Neural cell (in vitro differentiated cells): ENCODE data around the gene PDPK1. TPM values are rescaled to one million over a fixed set of nuclear protein-coding genes. Genes with fewer than 3 reads are reported as not detected.

Source experiments
- H2AFZ ChIP-seq: fragments of 200-600, 300-800 bp; sonication (generic), shearing (Covaris generic); 2 replicates; pipeline ENCODE4 v1.6.0; 2014; ENCODE audit warnings: low read depth, mild to moderate bottlenecking, antibody characterized with exemption, low read length, moderate library complexity
- H3F3A ChIP-seq: fragments of 200-600 bp; shearing (Covaris generic); 2 replicates; pipeline ENCODE4 v1.6.1; 2016; ENCODE audit warnings: mild to moderate bottlenecking, moderate library complexity, mixed read lengths, antibody characterized with exemption, low read length; ENCODE audit not compliant: insufficient read depth, poor library complexity, severe bottlenecking
- H3K27ac ChIP-seq: fragments of 200-600, 300-800 bp; sonication (generic), shearing (Covaris generic); 2 replicates; pipeline ENCODE4 v1.5.1; 2014; ENCODE audit warnings: mild to moderate bottlenecking, low read length, moderate library complexity
- H3K27me3 ChIP-seq: fragments of 300-800, 200-600 bp; sonication (generic), shearing (Covaris generic); 2 replicates; pipeline ENCODE4 v1.6.0; 2014; ENCODE audit warnings: mild to moderate bottlenecking, low read depth, low read length, moderate library complexity; ENCODE audit not compliant: insufficient read depth
- H3K36me3 ChIP-seq: fragments of 300-800, 200-600 bp; sonication (generic), shearing (Covaris generic); 2 replicates; pipeline ENCODE4 v1.5.1; 2014; ENCODE audit warnings: mild to moderate bottlenecking, antibody characterized with exemption, low read length, moderate library complexity; ENCODE audit not compliant: insufficient read depth
- H3K4me2 ChIP-seq: fragments of 300-800, 200-600 bp; sonication (generic), shearing (Covaris generic); 2 replicates; pipeline ENCODE4 v1.6.0; 2014; ENCODE audit warnings: mild to moderate bottlenecking, low read length
- H3K4me3 ChIP-seq: fragments of 300-800, 200-600 bp; sonication (generic), shearing (Covaris generic); 2 replicates; pipeline ENCODE4 v1.5.1; 2014; ENCODE audit warnings: mild to moderate bottlenecking, low read length, moderate library complexity
- H3K79me2 ChIP-seq: fragments of 200-600 bp; shearing (Covaris generic); replicated peaks from 2 replicates; pipeline ENCODE4 v1.6.0; 2014; ENCODE audit warnings: mild to moderate bottlenecking, low read length, moderate library complexity; ENCODE audit not compliant: insufficient read depth
- H3K9ac ChIP-seq: fragments of 300-800, 200-600 bp; sonication (generic), shearing (Covaris generic); 2 replicates; pipeline ENCODE4 v1.6.1; 2016; ENCODE audit warnings: mild to moderate bottlenecking, low read length, mixed read lengths
- H3K9me2 ChIP-seq: fragments of 200-600 bp; shearing (Covaris generic); 2 replicates; pipeline ENCODE4 v1.6.1; 2016; ENCODE audit warnings: mild to moderate bottlenecking, low read length, mixed read lengths; ENCODE audit not compliant: insufficient read depth
- H3K9me3 ChIP-seq: fragments of 200-600, 300-800 bp; sonication (generic), shearing (Covaris generic); 2 replicates; pipeline ENCODE4 v1.6.1; 2016; ENCODE audit warnings: mild to moderate bottlenecking, mixed run types, low read length, moderate library complexity, mixed read lengths
- H4K20me1 ChIP-seq: fragments of 200-600 bp; shearing (Covaris generic); 2 replicates; pipeline ENCODE4 v1.6.1; 2016; ENCODE audit warnings: mild to moderate bottlenecking, mixed run types; ENCODE audit not compliant: insufficient read depth
- EP300 ChIP-seq: fragments of 450-650 bp; conservative IDR thresholded peaks from 2 replicates; pipeline ENCODE4 v1.6.1; 2014; ENCODE audit warnings: antibody characterized with exemption, mild to moderate bottlenecking, moderate library complexity; ENCODE audit not compliant: poor library complexity, severe bottlenecking
- EZH2 ChIP-seq: fragments of 200-600, 300-800 bp; shearing (Covaris generic), sonication (generic); IDR thresholded peaks from 2 replicates; pipeline ENCODE4 v1.6.1; 2014; ENCODE audit warnings: antibody characterized with exemption, low read length, borderline replicate concordance, mild to moderate bottlenecking; ENCODE audit not compliant: insufficient read depth, poor library complexity, severe bottlenecking
- MXI1 ChIP-seq: fragments of 450-650 bp; conservative IDR thresholded peaks from 2 replicates; pipeline ENCODE4 v1.6.1; 2014; ENCODE audit warnings: antibody characterized with exemption, mild to moderate bottlenecking; ENCODE audit not compliant: poor library complexity, severe bottlenecking
- POLR2AphosphoS5 ChIP-seq: IDR thresholded peaks from 2 replicates; pipeline ENCODE4 v1.6.1; 2012
- RAD21 ChIP-seq: fragments of 450-650 bp; conservative IDR thresholded peaks from 2 replicates; pipeline ENCODE4 v1.6.1; 2014; ENCODE audit warnings: antibody characterized with exemption, mild to moderate bottlenecking, moderate library complexity
- SMC3 ChIP-seq: fragments of 450-650 bp; conservative IDR thresholded peaks from 2 replicates; pipeline ENCODE4 v1.6.1; 2014; ENCODE audit warnings: antibody characterized with exemption, mild to moderate bottlenecking, moderate library complexity; ENCODE audit not compliant: poor library complexity
- TAF1 ChIP-seq: IDR thresholded peaks from 2 replicates; pipeline ENCODE4 v1.6.1; 2012; ENCODE audit warnings: low read depth
- polyA plus RNA-seq: library from polyadenylated mRNA; depleted of rRNA; stranded (reverse); fragments of >200 nt; gene quantifications from 2 replicates; pipeline ENCODE4 v1.2.3, GENCODE V29; 2014
- TF ChIP-seq, protein P1 (sequence below): fragments of 450-650 bp; IDR thresholded peaks from 2 replicates; pipeline ENCODE4 v1.5.1; 2014; ENCODE audit warnings: antibody characterized with exemption, mild to moderate bottlenecking, moderate library complexity; ENCODE audit not compliant: poor library complexity, severe bottlenecking
- TF ChIP-seq, protein P2 (sequence below): IDR thresholded peaks from 2 replicates; pipeline ENCODE4 v1.6.1; 2012; ENCODE audit warnings: borderline replicate concordance

PDPK1 gene
- polyA plus RNA-seq, 1 donor from 2014 or later, result 18.6 TPM

DNA sequence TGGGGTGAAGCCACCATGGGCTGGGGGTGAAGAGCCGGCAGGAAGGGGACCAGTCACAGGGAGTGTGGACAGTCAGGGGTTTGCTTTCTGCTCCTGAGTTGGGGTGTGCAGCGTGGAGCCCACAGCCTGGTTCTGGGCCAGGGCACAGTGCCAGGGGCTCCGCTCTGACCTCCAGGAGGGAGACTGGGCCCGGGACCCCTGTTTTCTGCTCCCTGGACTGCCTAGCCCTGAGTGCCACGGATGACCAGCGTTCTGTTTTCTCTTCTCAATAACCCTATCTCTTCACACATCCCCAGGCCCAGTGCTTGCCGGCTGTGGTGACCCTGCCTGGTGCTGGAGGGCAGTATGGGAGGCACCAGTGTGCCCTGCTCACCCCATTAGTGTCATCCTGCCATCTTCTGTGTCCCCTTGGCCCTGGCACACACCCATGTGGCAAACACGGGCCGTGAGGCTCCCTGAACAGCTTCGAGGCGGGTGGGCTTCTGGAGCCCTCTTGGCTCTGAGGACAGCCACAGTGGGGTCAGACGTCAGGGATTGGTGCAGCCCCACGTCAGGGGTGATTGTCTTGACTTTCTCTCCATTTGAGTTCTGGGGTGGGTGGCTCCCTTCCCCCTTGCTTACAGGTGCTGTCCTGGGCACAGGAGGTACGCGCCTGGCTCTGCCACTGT, 7.7 kb upstream of the PDPK1 start:
- Histone ChIP-seq H3K9ac (no peak overlapping the region), H3K4me3 (no peak overlapping the region), H2AFZ (no peak overlapping the region), H3K36me3 (no peaks in the 10 kb centered on the region), H4K20me1 (no peaks in the 10 kb centered on the region), H3K9me2 (no peaks in the 10 kb centered on the region), H3F3A (no peaks in the 10 kb centered on the region), H3K27me3 (no peaks in the 10 kb centered on the region), H3K27ac (no peak overlapping the region), H3K4me2 (no peak overlapping the region), H3K79me2 (no peaks in the 10 kb centered on the region), H3K9me3 (no peaks in the 10 kb centered on the region)
- TF ChIP-seq MXI1 (no peak), RAD21 (no peak), EZH2 (no peak), EP300 (no peak), POLR2AphosphoS5 (no peak)
- TF ChIP-seq, protein P1, sequence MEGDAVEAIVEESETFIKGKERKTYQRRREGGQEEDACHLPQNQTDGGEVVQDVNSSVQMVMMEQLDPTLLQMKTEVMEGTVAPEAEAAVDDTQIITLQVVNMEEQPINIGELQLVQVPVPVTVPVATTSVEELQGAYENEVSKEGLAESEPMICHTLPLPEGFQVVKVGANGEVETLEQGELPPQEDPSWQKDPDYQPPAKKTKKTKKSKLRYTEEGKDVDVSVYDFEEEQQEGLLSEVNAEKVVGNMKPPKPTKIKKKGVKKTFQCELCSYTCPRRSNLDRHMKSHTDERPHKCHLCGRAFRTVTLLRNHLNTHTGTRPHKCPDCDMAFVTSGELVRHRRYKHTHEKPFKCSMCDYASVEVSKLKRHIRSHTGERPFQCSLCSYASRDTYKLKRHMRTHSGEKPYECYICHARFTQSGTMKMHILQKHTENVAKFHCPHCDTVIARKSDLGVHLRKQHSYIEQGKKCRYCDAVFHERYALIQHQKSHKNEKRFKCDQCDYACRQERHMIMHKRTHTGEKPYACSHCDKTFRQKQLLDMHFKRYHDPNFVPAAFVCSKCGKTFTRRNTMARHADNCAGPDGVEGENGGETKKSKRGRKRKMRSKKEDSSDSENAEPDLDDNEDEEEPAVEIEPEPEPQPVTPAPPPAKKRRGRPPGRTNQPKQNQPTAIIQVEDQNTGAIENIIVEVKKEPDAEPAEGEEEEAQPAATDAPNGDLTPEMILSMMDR, result no peak
- TF ChIP-seq, protein P2, sequence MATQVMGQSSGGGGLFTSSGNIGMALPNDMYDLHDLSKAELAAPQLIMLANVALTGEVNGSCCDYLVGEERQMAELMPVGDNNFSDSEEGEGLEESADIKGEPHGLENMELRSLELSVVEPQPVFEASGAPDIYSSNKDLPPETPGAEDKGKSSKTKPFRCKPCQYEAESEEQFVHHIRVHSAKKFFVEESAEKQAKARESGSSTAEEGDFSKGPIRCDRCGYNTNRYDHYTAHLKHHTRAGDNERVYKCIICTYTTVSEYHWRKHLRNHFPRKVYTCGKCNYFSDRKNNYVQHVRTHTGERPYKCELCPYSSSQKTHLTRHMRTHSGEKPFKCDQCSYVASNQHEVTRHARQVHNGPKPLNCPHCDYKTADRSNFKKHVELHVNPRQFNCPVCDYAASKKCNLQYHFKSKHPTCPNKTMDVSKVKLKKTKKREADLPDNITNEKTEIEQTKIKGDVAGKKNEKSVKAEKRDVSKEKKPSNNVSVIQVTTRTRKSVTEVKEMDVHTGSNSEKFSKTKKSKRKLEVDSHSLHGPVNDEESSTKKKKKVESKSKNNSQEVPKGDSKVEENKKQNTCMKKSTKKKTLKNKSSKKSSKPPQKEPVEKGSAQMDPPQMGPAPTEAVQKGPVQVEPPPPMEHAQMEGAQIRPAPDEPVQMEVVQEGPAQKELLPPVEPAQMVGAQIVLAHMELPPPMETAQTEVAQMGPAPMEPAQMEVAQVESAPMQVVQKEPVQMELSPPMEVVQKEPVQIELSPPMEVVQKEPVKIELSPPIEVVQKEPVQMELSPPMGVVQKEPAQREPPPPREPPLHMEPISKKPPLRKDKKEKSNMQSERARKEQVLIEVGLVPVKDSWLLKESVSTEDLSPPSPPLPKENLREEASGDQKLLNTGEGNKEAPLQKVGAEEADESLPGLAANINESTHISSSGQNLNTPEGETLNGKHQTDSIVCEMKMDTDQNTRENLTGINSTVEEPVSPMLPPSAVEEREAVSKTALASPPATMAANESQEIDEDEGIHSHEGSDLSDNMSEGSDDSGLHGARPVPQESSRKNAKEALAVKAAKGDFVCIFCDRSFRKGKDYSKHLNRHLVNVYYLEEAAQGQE, result no peak

DNA sequence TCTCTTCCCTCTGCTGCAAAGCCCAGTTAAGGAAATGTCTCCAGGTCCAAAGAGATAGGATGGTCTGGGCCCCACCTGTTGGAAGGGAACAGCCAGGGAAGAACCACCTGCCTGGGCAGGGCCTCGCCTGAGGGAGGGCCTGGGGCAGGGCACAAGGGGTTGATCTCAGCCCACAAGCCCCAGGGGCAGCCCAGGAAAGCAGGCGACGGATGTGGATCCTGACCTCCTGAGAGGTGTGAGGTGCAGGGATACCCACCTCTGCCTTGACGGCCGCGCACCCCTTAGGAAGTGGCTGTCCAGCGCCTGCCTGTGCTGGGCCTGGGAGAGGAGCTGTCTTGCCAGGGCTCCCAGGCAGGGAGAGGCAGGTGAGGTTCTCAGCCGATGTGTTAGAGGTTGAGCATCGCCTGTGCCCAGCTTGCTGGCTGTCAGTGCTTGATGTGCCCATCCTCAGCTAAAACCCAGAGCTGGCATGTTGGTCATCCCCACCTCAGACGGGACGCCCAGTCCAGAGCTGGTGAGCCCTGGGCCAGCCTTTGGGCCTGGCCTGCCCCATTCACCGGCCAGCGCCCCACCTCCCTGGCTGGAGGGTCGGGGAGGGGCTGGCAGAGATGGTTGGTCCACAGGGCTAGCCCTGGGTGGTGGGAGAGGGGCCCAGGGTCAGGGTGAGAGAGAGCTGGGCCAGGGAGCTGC, 7.0 kb upstream of the PDPK1 start:
- no peaks in the 10 kb centered on the region for H3K27me3 ChIP-seq
- no peaks in the 10 kb centered on the region for H3K36me3 ChIP-seq
- H2AFZ ChIP-seq, result no peak overlapping the region
- peak overlapping the region; percentile 78 for H3K4me3 ChIP-seq
- H3K4me2 ChIP-seq, result no peak overlapping the region
- H4K20me1 ChIP-seq, result no peaks in the 10 kb centered on the region
- H3K9me2 ChIP-seq, result no peaks in the 10 kb centered on the region
- H3K9ac ChIP-seq, result peak overlapping the region; percentile 81
- no peaks in the 10 kb centered on the region for H3F3A ChIP-seq
- no peak overlapping the region for H3K27ac ChIP-seq
- no peaks in the 10 kb centered on the region for H3K79me2 ChIP-seq
- TF ChIP-seq POLR2AphosphoS5 (no peak), EZH2 (no peak), EP300 (no peak), RAD21 (no peak), SMC3 (no peak), TAF1 (no peak), MXI1 (no peak)
- TF ChIP-seq, protein P1, result no peak
- TF ChIP-seq, protein P2, result no peak
- H3K9me3 ChIP-seq, result no peaks in the 10 kb centered on the region
